Sciatic nerve (tissue), 2 donors: Measurements from ENCODE around the gene SLC43A3. TPM values are rescaled to one million over a fixed set of nuclear protein-coding genes. Genes with fewer than 3 reads are reported as not detected.

Experiments used
- ATAC-seq: fragments of 200-7000 bp; cut with Tn5 transposase; one replicate; pipeline ENCODE4 v1.9.1; 2020; ENCODE audit warnings: mild to moderate bottlenecking, moderate library complexity
- DNase-seq: peaks from one replicate; pipeline ENCODE4 v3.0.0-alpha.2; 2020; ENCODE audit warnings: low spot score
- intact Hi-C: fragments of 100-400 bp; cut with DNase I; formaldehyde crosslinking; loops from one replicate; pipeline ENCODE4 v1.14.2; 2022
- total RNA-seq: library from RNA; stranded (reverse); fragmentation: NEBNext Ultra II Directional; extraction: Animal tissue kit (Norgen Biotek cat#: 25700); gene quantifications from one replicate; pipeline ENCODE4 v1.2.1, GENCODE V29; 2021
- donor health status: DM: no; HTN: no; CAD: no.
- donor health status: DM: no; HTN: no; CAD: no.

The SLC43A3 gene
- 75.4 TPM for total RNA-seq

DNA sequence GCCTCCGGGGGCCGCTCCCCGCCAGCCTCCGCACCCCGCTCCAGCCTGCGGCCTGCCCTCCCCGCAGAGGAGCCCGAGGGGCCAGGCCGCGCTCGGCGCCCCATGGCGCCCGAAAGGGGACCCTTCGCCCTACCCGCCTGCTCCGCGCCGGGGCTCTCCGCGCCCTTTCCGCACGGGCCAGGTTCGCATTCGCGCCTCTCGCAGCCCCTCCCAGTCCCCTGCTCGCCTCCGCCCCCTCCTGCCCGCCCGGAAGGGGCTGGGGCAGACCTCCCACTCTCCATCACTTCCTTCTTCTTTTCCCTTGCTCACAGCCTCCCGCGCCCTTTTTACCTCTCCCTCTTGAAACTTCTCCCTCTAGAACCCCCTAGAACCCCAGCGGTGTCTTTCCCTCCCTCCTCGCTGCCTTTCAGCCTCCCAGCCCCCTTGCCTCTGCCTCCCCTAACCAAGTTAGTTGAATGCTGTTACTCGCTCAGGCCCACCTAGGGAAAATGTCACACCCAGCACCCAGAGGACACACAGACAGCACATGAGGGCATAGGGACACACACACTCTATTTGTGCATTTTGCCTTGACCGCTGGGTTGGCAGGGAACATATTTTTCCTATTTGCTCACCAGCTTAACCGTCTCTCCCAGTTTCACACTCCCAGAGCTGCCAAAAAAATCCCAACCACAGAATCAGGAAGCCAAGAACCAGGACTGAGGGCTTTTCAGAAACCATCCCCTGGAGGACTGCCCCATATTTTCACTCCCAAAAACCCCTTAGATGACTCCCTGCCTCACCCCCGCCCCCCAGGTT lies at the start of gene SLC43A3:
Gene SLC43A3, minus strand, starts transcription at position 193 of the 798 bp plus-strand sequence. CDS start 949 bp downstream, outside the sequence.
- intact Hi-C loops = no loop called here
- peak; percentile 83 for ATAC-seq
- peak; percentile 91 for DNase-seq

GRCh38 chr11:57476047-57476756 lies 49.3 kb upstream of the SLC43A3 start:
- ATAC-seq = peak; percentile 71
- intact Hi-C loops = loop anchor here (5.0 kb wide), 1 partner anchor 124 kb away; no protein-coding TSS in a partner anchor
- DNase-seq = no peak

GRCh38 chr11:57475671-57476046 lies 48.7 kb upstream of the SLC43A3 start:
- DNase-seq (no peak), ATAC-seq (no peak)
- intact Hi-C loops = loop anchor here (5.0 kb wide), 1 partner anchor 123 kb away; no protein-coding TSS in a partner anchor

GRCh38 chr11:57475191-57475590 lies 48.3 kb upstream of the SLC43A3 start:
- no peak for DNase-seq
- intact Hi-C loops = loop anchor here (5.0 kb wide), 1 partner anchor 123 kb away; no protein-coding TSS in a partner anchor
- no peak for ATAC-seq

GRCh38 chr11:57474803-57475115 lies 47.8 kb upstream of the SLC43A3 start:
- intact Hi-C loops = loop anchor here (5.0 kb wide), 1 partner anchor 122 kb away; no protein-coding TSS in a partner anchor
- ATAC-seq = no peak
- DNase-seq = no peak

DNA sequence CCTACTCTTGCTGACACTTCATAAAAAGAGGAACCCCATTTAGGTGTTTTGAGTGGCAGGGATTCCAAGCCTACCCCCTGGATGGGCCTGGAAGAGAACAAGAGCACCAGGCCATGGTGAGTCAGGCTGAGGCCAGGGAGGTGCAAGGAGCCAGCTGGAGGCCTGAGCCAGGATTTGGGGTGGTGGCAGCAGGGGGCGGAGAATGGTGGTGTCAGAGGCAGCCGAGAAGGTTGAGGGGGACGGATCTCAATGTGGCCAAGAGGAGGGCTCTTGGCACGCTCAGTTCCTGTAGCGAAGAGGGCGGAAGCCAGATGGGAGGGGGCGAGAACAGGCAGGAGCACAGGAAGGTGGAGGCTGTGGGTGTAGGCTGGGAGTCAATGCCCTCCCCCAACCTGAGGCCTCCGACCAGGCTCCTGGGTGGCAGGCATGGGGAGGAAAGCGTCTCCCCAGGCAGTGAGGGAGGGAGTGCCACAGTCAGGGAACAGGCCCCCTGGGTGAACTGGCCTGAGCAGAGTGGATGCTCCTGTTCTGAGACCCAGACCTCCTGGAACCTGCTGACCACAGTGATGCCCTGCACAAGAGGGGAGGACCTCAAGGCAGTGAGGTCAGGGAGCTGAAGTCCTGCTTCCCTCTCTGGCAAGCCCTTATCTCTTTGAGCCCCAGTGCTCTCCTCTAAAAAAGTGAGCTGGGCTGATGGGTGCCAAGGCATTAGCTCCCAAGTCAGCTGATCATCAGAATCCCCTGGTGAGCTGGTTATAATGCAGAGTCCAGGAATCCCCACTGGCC lies 47.3 kb upstream of the SLC43A3 start:
- ATAC-seq (no peak), DNase-seq (no peak)
- intact Hi-C loops = no loop called here

GRCh38 chr11:57473285-57473841 lies 46.4 kb upstream of the SLC43A3 start:
- DNase-seq (no peak), ATAC-seq (no peak)
- intact Hi-C loops = no loop called here

- DNase-seq = no peak
- intact Hi-C loops = no loop called here
- ATAC-seq = no peak
Measured at GRCh38 chr11:57471496-57471895, 44.6 kb upstream of the SLC43A3 start.

DNA sequence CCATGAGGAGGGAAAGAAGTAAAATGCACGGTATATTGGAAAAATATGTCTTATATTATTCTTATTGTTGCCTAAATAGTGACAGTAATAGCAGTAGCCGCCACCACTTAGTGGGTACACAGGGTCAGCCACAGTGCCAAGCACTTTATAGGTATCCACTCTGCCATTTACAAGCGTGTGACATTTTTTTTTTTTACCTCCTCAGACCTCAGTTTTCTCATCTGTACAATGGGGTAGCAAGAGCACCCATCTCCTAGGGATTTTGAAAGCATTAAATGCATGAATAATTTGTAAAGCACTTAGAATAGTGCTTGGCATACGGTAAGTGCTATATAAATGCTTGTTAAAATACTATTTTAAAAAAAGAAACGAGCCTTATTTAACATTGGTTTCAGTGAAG lies 42.3 kb upstream of the SLC43A3 start:
- DNase-seq (no peak), ATAC-seq (no peak)
- intact Hi-C loops = no loop called here

- DNase-seq = no peak
- no peak for ATAC-seq
- intact Hi-C loops = no loop called here
Measured at GRCh38 chr11:57468276-57468675, 41.4 kb upstream of the SLC43A3 start.

- DNase-seq = no peak
- intact Hi-C loops = no loop called here
- ATAC-seq = no peak
Measured at GRCh38 chr11:57467508-57468157, 40.7 kb upstream of the SLC43A3 start.

GRCh38 chr11:57466680-57467079 lies 39.8 kb upstream of the SLC43A3 start:
- ATAC-seq (no peak), DNase-seq (no peak)
- intact Hi-C loops = no loop called here

- intact Hi-C loops = no loop called here
- ATAC-seq (no peak), DNase-seq (no peak)
Measured at GRCh38 chr11:57464539-57465181, 37.7 kb upstream of the SLC43A3 start.

DNA sequence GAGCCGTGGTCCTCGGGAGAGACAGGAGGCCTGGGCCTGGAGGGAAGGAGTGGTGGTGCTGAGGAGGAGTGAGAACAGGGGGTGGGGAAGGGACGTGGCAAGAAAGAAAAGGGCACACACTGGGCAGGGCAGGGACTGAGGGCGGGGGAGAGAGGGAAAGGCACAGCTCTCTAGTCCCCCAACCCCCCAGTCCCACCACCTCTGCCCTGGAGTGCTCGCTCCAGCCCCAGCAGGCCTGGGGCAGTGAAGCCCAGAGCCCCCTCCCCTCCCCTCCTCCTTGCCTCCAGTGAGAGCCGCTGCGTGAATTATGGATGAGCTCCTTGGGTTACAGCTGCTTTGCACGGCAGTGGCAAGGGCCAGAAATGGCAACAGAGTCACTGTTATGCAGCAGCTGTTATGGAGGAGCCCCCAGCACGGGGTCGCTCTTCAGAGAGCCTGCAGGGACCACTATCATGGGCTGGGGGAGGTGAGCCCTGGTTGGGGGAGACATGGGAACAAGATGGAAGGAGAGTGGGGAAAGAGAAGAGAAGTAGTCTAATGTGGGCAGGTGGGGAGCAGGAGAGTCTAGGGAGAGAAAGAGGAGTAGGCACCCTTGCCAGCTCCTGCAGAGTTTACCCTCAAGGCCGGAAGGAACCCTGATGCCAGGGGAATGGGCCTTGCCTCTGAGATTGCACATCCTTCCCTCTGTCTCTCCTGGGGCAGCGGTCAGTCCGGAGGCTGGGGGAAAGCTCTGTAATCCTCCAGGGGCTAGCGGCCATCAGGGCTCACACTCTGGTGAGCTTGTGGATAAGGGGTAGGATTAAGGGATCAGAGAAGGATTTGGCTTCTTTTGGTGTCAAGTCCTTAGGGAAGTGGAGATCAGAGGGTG lies 37.0 kb upstream of the SLC43A3 start:
- no peak for DNase-seq
- ATAC-seq = no peak
- intact Hi-C loops = no loop called here

DNA sequence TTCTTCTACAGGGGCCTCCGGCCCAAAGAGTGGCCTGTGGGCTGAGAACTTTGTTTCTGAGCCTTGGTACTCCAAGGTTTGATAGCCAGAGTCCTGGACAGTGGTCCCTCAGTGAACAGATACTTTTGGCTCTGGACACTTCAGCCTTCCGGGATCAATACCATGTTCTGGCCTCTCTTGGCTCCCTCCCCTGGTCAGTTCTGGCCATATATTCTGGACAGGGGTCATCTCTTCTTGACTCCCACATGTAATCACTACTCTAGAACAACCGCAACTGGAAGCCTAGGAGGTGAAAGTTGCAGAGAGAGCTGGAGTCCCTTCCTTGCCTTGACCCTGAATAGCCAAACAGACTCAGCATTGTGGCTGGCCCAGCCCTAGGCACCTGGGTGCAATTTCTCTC lies 35.7 kb upstream of the SLC43A3 start:
- intact Hi-C loops = no loop called here
- ATAC-seq = no peak
- DNase-seq = no peak

- no peak for ATAC-seq
- no peak for DNase-seq
- intact Hi-C loops = no loop called here
Measured at GRCh38 chr11:57461841-57462489, 35.0 kb upstream of the SLC43A3 start.
